ENCODE results near the gene TMEM63C. TPM values are rescaled to one million over a fixed set of nuclear protein-coding genes. Genes with fewer than 3 reads are reported as not detected.

The TMEM63C gene
- total RNA-seq, 3 donors from 2014 or later (not counting 1 experiment from before 2014, with no cell fraction given) = 1.5 to 5.1 (median 2.1) TPM

- DNase-seq = no peak
- Mint-ChIP-seq H3K4me3 (no peak overlapping the region), H3K27me3 (ENCODE audit: low read depth in 2 of 2) (peaks cover 0 to 10% of the 10 kb centered on the region in 2 donors), H3K36me3 (no peaks in the 10 kb centered on the region), H3K27ac (no peak overlapping the region), H3K9me3 (no peaks in the 10 kb centered on the region), H3K4me1 (peaks cover 0 to 4% of the 10 kb centered on the region in 2 donors)
- intact Hi-C loops (cut with micrococcal nuclease) = no loop called here
- Histone ChIP-seq H3K27ac (ENCODE audit: low read length) (no peak overlapping the region), H3K9me3 (ENCODE audit: control insufficient read depth, insufficient read depth, low read length) (no peaks in the 10 kb centered on the region), H3K4me3 (ENCODE audit: low read length) (no peak overlapping the region), H3K27me3 (ENCODE audit: control insufficient read depth, insufficient read depth, low read length) (no peaks in the 10 kb centered on the region), H3K36me3 (ENCODE audit: control insufficient read depth, insufficient read depth, low read length) (no peaks in the 10 kb centered on the region), H3K4me1 (ENCODE audit: control insufficient read depth, insufficient read depth, low read length) (peaks cover 11% of the 10 kb centered on the region)
- TF ChIP-seq CTCF (IDR thresholded peaks at IDR 0.05) = no peak
- WGBS (ENCODE audit: insufficient coverage) = 87% methylated on average over 4 of the region's 4 CpGs
- ATAC-seq = no peak
Measured at GRCh38 chr14:77238996-77239395, 57.4 kb downstream of the TMEM63C start.

GRCh38 chr14:77239412-77239811 is 57.8 kb downstream of the TMEM63C start:
- intact Hi-C loops (cut with micrococcal nuclease) = no loop called here
- TF ChIP-seq CTCF (IDR thresholded peaks at IDR 0.05) = no peak
- DNase-seq = no peak

GRCh38 chr14:77240336-77240915 is 58.8 kb downstream of the TMEM63C start:
- Mint-ChIP-seq H3K27ac (no peak overlapping the region), H3K27me3 (ENCODE audit: low read depth in 2 of 2) (peaks cover 0 to 10% of the 10 kb centered on the region in 2 donors), H3K4me3 (no peak overlapping the region), H3K36me3 (no peaks in the 10 kb centered on the region), H3K4me1 (peaks cover 0 to 4% of the 10 kb centered on the region in 2 donors), H3K9me3 (no peaks in the 10 kb centered on the region)
- Histone ChIP-seq H3K27ac (ENCODE audit: low read length) (no peak overlapping the region), H3K9me3 (ENCODE audit: control insufficient read depth, insufficient read depth, low read length) (no peaks in the 10 kb centered on the region), H3K36me3 (ENCODE audit: control insufficient read depth, insufficient read depth, low read length) (no peaks in the 10 kb centered on the region), H3K4me3 (ENCODE audit: low read length) (no peak overlapping the region), H3K27me3 (ENCODE audit: control insufficient read depth, insufficient read depth, low read length) (no peaks in the 10 kb centered on the region), H3K4me1 (ENCODE audit: control insufficient read depth, insufficient read depth, low read length) (peaks cover 18% of the 10 kb centered on the region)
- intact Hi-C loops (cut with micrococcal nuclease) = no loop called here
- ATAC-seq (no peak), DNase-seq (no peak)
- no peak for TF ChIP-seq CTCF (IDR thresholded peaks at IDR 0.05)
- 84% methylated on average over 15 of the region's 15 CpGs for WGBS (ENCODE audit: insufficient coverage)

More at GRCh38 chr14:77239412-77239811, 57.8 kb downstream of the TMEM63C start:
- Mint-ChIP-seq H3K9me3 (no peaks in the 10 kb centered on the region), H3K4me3 (no peak overlapping the region), H3K4me1 (peaks cover 0 to 4% of the 10 kb centered on the region in 2 donors), H3K27me3 (ENCODE audit: low read depth in 2 of 2) (peaks cover 0 to 10% of the 10 kb centered on the region in 2 donors), H3K36me3 (no peaks in the 10 kb centered on the region), H3K27ac (no peak overlapping the region)
- 96% methylated on average over 16 of the region's 16 CpGs for whole genome bisulfite sequencing (ENCODE audit: insufficient coverage)
- Histone ChIP-seq H3K4me3 (ENCODE audit: low read length) (no peak overlapping the region), H3K27me3 (ENCODE audit: control insufficient read depth, insufficient read depth, low read length) (no peaks in the 10 kb centered on the region), H3K9me3 (ENCODE audit: control insufficient read depth, insufficient read depth, low read length) (no peaks in the 10 kb centered on the region), H3K4me1 (ENCODE audit: control insufficient read depth, insufficient read depth, low read length) (peaks cover 15% of the 10 kb centered on the region), H3K27ac (ENCODE audit: low read length) (no peak overlapping the region), H3K36me3 (ENCODE audit: control insufficient read depth, insufficient read depth, low read length) (no peaks in the 10 kb centered on the region)
- no peak for ATAC-seq

GRCh38 chr14:77241955-77242354 is 60.4 kb downstream of the TMEM63C start:
- no peak for ATAC-seq
- no peak overlapping the region for H3K4me3 Mint-ChIP-seq
- no peaks in the 10 kb centered on the region for H3K9me3 Mint-ChIP-seq
- Histone ChIP-seq H3K27me3 (ENCODE audit: control insufficient read depth, insufficient read depth, low read length) (no peaks in the 10 kb centered on the region), H3K27ac (ENCODE audit: low read length) (no peak overlapping the region), H3K4me1 (ENCODE audit: control insufficient read depth, insufficient read depth, low read length) (peaks cover 18% of the 10 kb centered on the region), H3K9me3 (ENCODE audit: control insufficient read depth, insufficient read depth, low read length) (no peaks in the 10 kb centered on the region), H3K36me3 (ENCODE audit: control insufficient read depth, insufficient read depth, low read length) (no peaks in the 10 kb centered on the region), H3K4me3 (ENCODE audit: low read length) (no peak overlapping the region)
- intact Hi-C loops (cut with micrococcal nuclease) = no loop called here
- whole genome bisulfite sequencing (ENCODE audit: insufficient coverage) = 67% methylated on average over 2 of the region's 2 CpGs
- no peak for DNase-seq
- no peak for TF ChIP-seq CTCF (IDR thresholded peaks at IDR 0.05)
- H3K4me1 Mint-ChIP-seq = no peaks in the 10 kb centered on the region
- peaks cover 0 to 16% of the 10 kb centered on the region in 2 donors for H3K27me3 Mint-ChIP-seq (ENCODE audit: low read depth in 2 of 2)
- no peaks in the 10 kb centered on the region for H3K36me3 Mint-ChIP-seq
- no peak overlapping the region for H3K27ac Mint-ChIP-seq

Data from natural killer cell (primary cell).